Germinal center (tissue), 1 donor: ENCODE results near the gene RNF227.

ENCODE experiments used
- DNase-seq: peaks from one replicate; pipeline ENCODE4 v3.0.0; 2012; ENCODE audit warnings: mixed read lengths, low spot score

The RNF227 gene

GRCh38 chr17:7930841-7931631 lies 14.9 kb upstream of the RNF227 start:
- DNase-seq: no peak

- DNase-seq: peak; percentile 88
These were observed 13.3 kb upstream of the RNF227 start, which contains the start of gene KCNAB3 for GRCh38 chr17:7929158-7930023. Gene KCNAB3 (minus strand): TSS chr17:7929856. CDS start chr17:7929435, 421 bp downstream.

GRCh38 chr17:7927596-7927995 lies 11.5 kb upstream of the RNF227 start:
- DNase-seq: no peak

- DNase-seq: peak; percentile 81
These were observed 6.9 kb upstream of the RNF227 start for GRCh38 chr17:7922845-7923628.

GRCh38 chr17:7922269-7922844 lies 6.3 kb upstream of the RNF227 start:
- no peak for DNase-seq

- DNase-seq: no peak
These were observed 719 bp upstream of the RNF227 start for GRCh38 chr17:7916808-7917207.

GRCh38 chr17:7916385-7916682 lies 245 bp upstream of the RNF227 start:
- no peak for DNase-seq

GRCh38 chr17:7915179-7915610 lies 894 bp downstream of the RNF227 start:
- DNase-seq: no peak

GRCh38 chr17:7912927-7913524 lies 3.1 kb downstream of the RNF227 start:
- DNase-seq: peak; percentile 62

GRCh38 chr17:7911116-7911515 lies 5.0 kb downstream of the RNF227 start:
- no peak for DNase-seq

- DNase-seq: no peak
These were observed 5.4 kb downstream of the RNF227 start for GRCh38 chr17:7910711-7911110.

- no peak for DNase-seq
These were observed 5.8 kb downstream of the RNF227 start for GRCh38 chr17:7910281-7910680.

GRCh38 chr17:7909089-7909488 lies 7.0 kb downstream of the RNF227 start:
- no peak for DNase-seq

GRCh38 chr17:7903154-7904103 lies 12.7 kb downstream of the RNF227 start:
- no peak for DNase-seq

- DNase-seq: no peak
These were observed 18.3 kb downstream of the RNF227 start for GRCh38 chr17:7897773-7898172.

- DNase-seq: no peak
These were observed 19.0 kb downstream of the RNF227 start for GRCh38 chr17:7897090-7897489.

GRCh38 chr17:7894866-7895265 lies 21.2 kb downstream of the RNF227 start:
- DNase-seq: no peak

- DNase-seq: no peak
These were observed 21.9 kb downstream of the RNF227 start for GRCh38 chr17:7894226-7894625.

GRCh38 chr17:7893187-7893880 lies 22.8 kb downstream of the RNF227 start:
- DNase-seq: no peak
